Common myeloid progenitor, CD34-positive (primary cell): ENCODE results near the gene FHAD1.
A peak's percentile ranks its signal among the peaks of the same experiment; 100 is the strongest.

ENCODE experiments used
- CTCF ChIA-PET: fragments of 350-600 bp; sonication (Branson Sonifier 250); formaldehyde crosslinking; loops from one replicate; lab custom pipeline; 2021; ENCODE audit warnings: antibody characterized with exemption; lab: Charles Lee
- POLR2A ChIA-PET: fragments of 350-600 bp; sonication (Branson Sonifier 250); formaldehyde crosslinking; loops from one replicate; lab custom pipeline; 2021; ENCODE audit warnings: antibody characterized with exemption; lab: Charles Lee
- DNase-seq, 3 donors: peaks; one replicate each; pipeline versions ENCODE4 v3.0.0 to v3.0.0-alpha.2; 2013
- H3K27ac ChIP-seq, 2 experiments: 1 replicate in 1 of 2; 2 replicates in 1 of 2; pipeline ENCODE4 v1.7.0; 2013; ENCODE audit warnings: inconsistent platforms in 2 of 2, low read length in 2 of 2, mild to moderate bottlenecking in 2 of 2, low read depth in 1 of 2, moderate library complexity in 1 of 2; ENCODE audit not compliant: severe bottlenecking in 2 of 2, insufficient read depth in 1 of 2, poor library complexity in 1 of 2
- H3K27me3 ChIP-seq, 5 experiments: replicated peaks in 2 of 5; 1 replicate in 3 of 5; 2 replicates in 2 of 5; pipeline versions ENCODE4 v1.6.1 to v1.7.0; 2013; ENCODE audit warnings: low read length in 4 of 5, mild to moderate bottlenecking in 2 of 5, moderate library complexity in 2 of 5, inconsistent platforms in 1 of 5; ENCODE audit not compliant: insufficient read depth in 5 of 5, control insufficient read depth in 4 of 5
- H3K36me3 ChIP-seq, 4 experiments: 1 replicate in 2 of 4; 2 replicates in 2 of 4; pipeline versions ENCODE4 v1.6.1 to v1.7.0; 2013; ENCODE audit warnings: low read length in 3 of 4, control low read depth in 1 of 4, mild to moderate bottlenecking in 1 of 4; ENCODE audit not compliant: control insufficient read depth in 4 of 4, insufficient read depth in 4 of 4
- H3K4me1 ChIP-seq, 4 experiments: 1 replicate in 3 of 4; 2 replicates in 1 of 4; pipeline versions ENCODE4 v1.6.1 to v1.7.1; 2013; ENCODE audit warnings: low read length in 3 of 4, mild to moderate bottlenecking in 3 of 4, control low read depth in 1 of 4, inconsistent platforms in 1 of 4, moderate library complexity in 1 of 4; ENCODE audit not compliant: control insufficient read depth in 4 of 4, insufficient read depth in 4 of 4; ENCODE audit errors: control extremely low read depth in 1 of 4
- H3K4me3 ChIP-seq, 7 experiments: 1 replicate in 4 of 7; 2 replicates in 3 of 7; pipeline versions ENCODE4 v1.5.1 to v1.7.0; 2013; ENCODE audit warnings: mild to moderate bottlenecking in 7 of 7, low read length in 6 of 7, moderate library complexity in 6 of 7, inconsistent platforms in 2 of 7, low read depth in 2 of 7, control low read depth in 1 of 7; ENCODE audit not compliant: insufficient read depth in 4 of 7, control insufficient read depth in 1 of 7; ENCODE audit errors: extremely low read depth in 1 of 7
- H3K9me3 ChIP-seq, 5 experiments: 1 replicate in 4 of 5; 2 replicates in 1 of 5; pipeline versions ENCODE4 v1.6.1 to v1.7.1; 2013; ENCODE audit warnings: low read length in 4 of 5, mild to moderate bottlenecking in 2 of 5, inconsistent platforms in 1 of 5, low read depth in 1 of 5, moderate library complexity in 1 of 5; ENCODE audit not compliant: control insufficient read depth in 4 of 5, insufficient read depth in 2 of 5; ENCODE audit errors: control extremely low read depth in 1 of 5
- WGBS: methylation state at CpG from one replicate; pipeline ENCODE4 v1.1.5; 2013; ENCODE audit not compliant: insufficient coverage; 5-methylcytosine and 5-hydroxymethylcytosine counted together

Gene FHAD1

GRCh38 chr1:15341228-15341627 is 94.2 kb downstream of the FHAD1 start:
- H3K4me1 ChIP-seq = peaks cover 13 to 38% (median 34%) of the 10 kb centered on the region in 4 experiments
- no peaks in the 10 kb centered on the region for H3K36me3 ChIP-seq
- no peak overlapping the region for H3K4me3 ChIP-seq
- no peaks in the 10 kb centered on the region for H3K27me3 ChIP-seq
- WGBS = 100% methylated on average over 2 of the region's 2 CpGs
- H3K27ac ChIP-seq = no peak overlapping the region
- DNase-seq = no peak
- no peaks in the 10 kb centered on the region for H3K9me3 ChIP-seq
- ChIA-PET POLR2A (interaction anchor here (0.6 kb wide), 1 partner anchor 36 kb away, joined by 4 read pairs; no protein-coding TSS in a partner anchor), CTCF (interaction anchor here (1.3 to 2.4 kb wide), 2 partner anchors 9 to 17 kb away, joined by 3 to 17 read pairs; no protein-coding TSS in a partner anchor)

- peaks cover 15 to 44% (median 39%) of the 10 kb centered on the region in 4 experiments for H3K4me1 ChIP-seq
- ChIA-PET CTCF (interaction anchor here (1.2 to 2.4 kb wide), 4 partner anchors 10 to 17 kb away, joined by 3 to 17 read pairs (median 3); no protein-coding TSS in a partner anchor), POLR2A (no interaction called here)
- H3K27me3 ChIP-seq = no peaks in the 10 kb centered on the region
- peak in 2 of 3 donors; percentile 81 to 86 for DNase-seq
- 83% methylated on average over 7 of the region's 12 CpGs for WGBS
- H3K27ac ChIP-seq = no peak overlapping the region
- H3K9me3 ChIP-seq = no peaks in the 10 kb centered on the region
- H3K4me3 ChIP-seq = no peak overlapping the region
- no peaks in the 10 kb centered on the region for H3K36me3 ChIP-seq
Measured at GRCh38 chr1:15341634-15342407, 94.8 kb downstream of the FHAD1 start.

GRCh38 chr1:15342408-15342967 is 95.5 kb downstream of the FHAD1 start:
- Histone ChIP-seq H3K4me3 (no peak overlapping the region), H3K36me3 (no peaks in the 10 kb centered on the region), H3K4me1 (peaks cover 15 to 50% (median 46%) of the 10 kb centered on the region in 4 experiments), H3K27me3 (no peaks in the 10 kb centered on the region), H3K27ac (no peak overlapping the region), H3K9me3 (no peaks in the 10 kb centered on the region)
- POLR2A ChIA-PET = no interaction called here
- 88% methylated on average over 4 of the region's 4 CpGs for WGBS
- DNase-seq = no peak
- CTCF ChIA-PET = interaction anchor here (1.2 to 2.4 kb wide), 4 partner anchors 8 to 18 kb away, joined by 3 to 17 read pairs (median 5); no protein-coding TSS in a partner anchor

DNA sequence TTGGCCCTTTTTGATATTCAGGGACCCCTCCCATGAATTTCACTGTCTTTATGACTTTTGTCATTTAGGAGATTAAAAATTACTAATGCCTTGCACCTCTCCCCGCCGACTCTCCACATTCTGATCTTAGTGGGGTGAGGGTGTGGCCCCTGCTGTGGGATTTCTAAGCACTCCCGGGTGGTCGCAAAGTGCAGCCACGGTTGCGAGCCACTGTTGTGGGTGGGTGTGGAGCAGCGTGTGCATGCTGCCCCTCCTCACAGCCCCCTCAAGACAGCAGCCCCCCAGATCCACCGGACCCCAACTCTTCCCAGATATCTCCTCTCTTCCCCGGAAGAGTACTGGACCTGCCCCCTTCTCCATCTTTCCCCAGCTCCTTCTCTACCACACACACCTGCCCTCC is 96.1 kb downstream of the FHAD1 start:
- ChIA-PET POLR2A (no interaction called here), CTCF (interaction anchor here (0.6 to 2.4 kb wide), 4 partner anchors 9 to 195 kb away, joined by 3 to 17 read pairs (median 5); no protein-coding TSS in a partner anchor)
- Histone ChIP-seq H3K27me3 (no peaks in the 10 kb centered on the region), H3K9me3 (no peaks in the 10 kb centered on the region), H3K36me3 (no peaks in the 10 kb centered on the region), H3K4me1 (peaks cover 15 to 55% (median 49%) of the 10 kb centered on the region in 4 experiments), H3K4me3 (no peak overlapping the region), H3K27ac (no peak overlapping the region)
- WGBS = 92% methylated on average over 6 of the region's 9 CpGs
- no peak for DNase-seq

GRCh38 chr1:15343729-15344128 is 96.7 kb downstream of the FHAD1 start:
- 34% methylated on average over 10 of the region's 11 CpGs for WGBS
- no peaks in the 10 kb centered on the region for H3K27me3 ChIP-seq
- H3K4me3 ChIP-seq = no peak overlapping the region
- peaks cover 15 to 55% (median 49%) of the 10 kb centered on the region in 4 experiments for H3K4me1 ChIP-seq
- ChIA-PET POLR2A (no interaction called here), CTCF (interaction anchor here (0.6 to 1.5 kb wide), 2 partner anchors 9 to 196 kb away, joined by 3 to 7 read pairs; no protein-coding TSS in a partner anchor)
- peak in 2 of 3 donors; percentile 59 to 65 for DNase-seq
- H3K36me3 ChIP-seq = no peaks in the 10 kb centered on the region
- no peaks in the 10 kb centered on the region for H3K9me3 ChIP-seq
- H3K27ac ChIP-seq = no peak overlapping the region

DNA sequence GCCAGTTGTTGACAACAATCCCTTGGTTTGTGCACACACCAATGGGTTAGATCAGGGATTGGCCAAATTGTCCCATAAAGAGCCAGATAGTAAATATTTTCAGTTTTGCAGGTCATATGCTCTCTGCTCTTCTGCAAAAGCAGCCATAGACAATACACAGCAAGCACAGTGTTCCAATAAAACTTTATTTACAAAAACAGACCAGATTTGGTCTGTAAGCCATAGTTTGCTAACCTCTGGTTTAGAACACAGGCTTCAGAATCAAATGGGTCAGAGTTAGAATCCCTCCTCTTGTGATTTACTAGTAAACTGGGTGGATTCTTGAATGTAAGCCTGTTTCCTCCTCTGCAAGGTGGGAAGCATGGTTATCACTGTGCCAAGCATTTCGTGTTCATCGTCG is 97.4 kb downstream of the FHAD1 start:
- ChIA-PET CTCF (no interaction called here), POLR2A (no interaction called here)
- WGBS = 96% methylated on average over 3 of the region's 3 CpGs
- DNase-seq = no peak
- H3K27ac ChIP-seq = no peak overlapping the region
- no peaks in the 10 kb centered on the region for H3K36me3 ChIP-seq
- peaks cover 15 to 55% (median 49%) of the 10 kb centered on the region in 4 experiments for H3K4me1 ChIP-seq
- H3K9me3 ChIP-seq = no peaks in the 10 kb centered on the region
- no peaks in the 10 kb centered on the region for H3K27me3 ChIP-seq
- no peak overlapping the region for H3K4me3 ChIP-seq
